ENCODE data around the gene CREB5. TPM values are rescaled to one million over a fixed set of nuclear protein-coding genes. Genes with fewer than 3 reads are reported as not detected.

Gene CREB5
- total RNA-seq, 1 experiment from 2014 or later = 0.49 TPM

DNA sequence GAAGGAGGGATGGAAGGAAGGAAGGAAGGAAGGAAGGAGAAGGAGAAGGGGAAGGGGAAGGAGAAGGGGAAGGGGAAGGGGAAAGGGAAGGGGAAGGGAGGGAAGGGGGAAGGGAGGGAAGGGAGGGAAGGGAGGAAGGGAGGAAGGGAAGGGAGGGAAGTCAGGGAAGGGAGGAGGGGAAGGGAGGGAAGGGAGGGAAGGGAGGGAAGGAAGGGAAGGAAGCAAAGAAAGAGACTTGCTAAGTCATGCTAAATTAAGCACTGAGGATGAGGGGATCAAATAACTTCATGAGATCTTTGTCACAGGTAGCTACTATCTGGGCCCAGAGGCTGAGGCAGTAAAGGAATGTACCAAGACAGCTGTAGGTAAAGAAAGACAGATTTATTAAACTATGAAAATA, 429.4 kb downstream of the CREB5 start:
- Histone ChIP-seq H3K9me3 (ENCODE audit: control insufficient read depth in 1 of 2, insufficient read depth in 1 of 2, low read depth in 1 of 2, low read length in 2 of 2) (no peaks in the 10 kb centered on the region), H3K4me1 (ENCODE audit: control insufficient read depth in 1 of 2, insufficient read depth in 2 of 2, low read length in 2 of 2) (no peaks in the 10 kb centered on the region), H3K36me3 (ENCODE audit: control insufficient read depth in 1 of 2, insufficient read depth in 2 of 2, low read length in 2 of 2) (no peaks in the 10 kb centered on the region), H3K9ac (ENCODE audit: low read length) (no peak overlapping the region), H3K9me2 (ENCODE audit: insufficient read depth) (no peaks in the 10 kb centered on the region), H3K79me2 (ENCODE audit: insufficient read depth, low read length) (no peaks in the 10 kb centered on the region), H3K27ac (ENCODE audit: low read depth, low read length) (no peak overlapping the region), H3K27me3 (ENCODE audit: insufficient read depth, low read length) (no peaks in the 10 kb centered on the region), H4K20me1 (ENCODE audit: insufficient read depth) (no peaks in the 10 kb centered on the region), H3K4me3 (replicated peaks in 1 of 2; ENCODE audit: low read depth in 1 of 2, low read length in 2 of 2) (no peak overlapping the region), H3K4me2 (ENCODE audit: low read length) (no peak overlapping the region), H2AFZ (ENCODE audit: low read depth, low read length, poor library complexity, severe bottlenecking) (no peak overlapping the region)
- TF ChIP-seq, protein P1, sequence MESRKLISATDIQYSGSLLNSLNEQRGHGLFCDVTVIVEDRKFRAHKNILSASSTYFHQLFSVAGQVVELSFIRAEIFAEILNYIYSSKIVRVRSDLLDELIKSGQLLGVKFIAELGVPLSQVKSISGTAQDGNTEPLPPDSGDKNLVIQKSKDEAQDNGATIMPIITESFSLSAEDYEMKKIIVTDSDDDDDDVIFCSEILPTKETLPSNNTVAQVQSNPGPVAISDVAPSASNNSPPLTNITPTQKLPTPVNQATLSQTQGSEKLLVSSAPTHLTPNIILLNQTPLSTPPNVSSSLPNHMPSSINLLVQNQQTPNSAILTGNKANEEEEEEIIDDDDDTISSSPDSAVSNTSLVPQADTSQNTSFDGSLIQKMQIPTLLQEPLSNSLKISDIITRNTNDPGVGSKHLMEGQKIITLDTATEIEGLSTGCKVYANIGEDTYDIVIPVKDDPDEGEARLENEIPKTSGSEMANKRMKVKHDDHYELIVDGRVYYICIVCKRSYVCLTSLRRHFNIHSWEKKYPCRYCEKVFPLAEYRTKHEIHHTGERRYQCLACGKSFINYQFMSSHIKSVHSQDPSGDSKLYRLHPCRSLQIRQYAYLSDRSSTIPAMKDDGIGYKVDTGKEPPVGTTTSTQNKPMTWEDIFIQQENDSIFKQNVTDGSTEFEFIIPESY (IDR thresholded peaks at IDR 0.05; ENCODE audit: extremely low read depth, insufficient replicate concordance, low read length) = no peak
- CTCF ChIA-PET = interaction anchor here (1.2 kb wide), 1 partner anchor 10 kb away, joined by 4 read pairs; no protein-coding TSS in a partner anchor
- intact Hi-C loops (cut with micrococcal nuclease) = no loop called here
- RAD21 ChIA-PET (ENCODE audit: low non-redundant PET in 1 of 2, low total read pairs in 2 of 2, uncharacterized antibody in 2 of 2, unreplicated experiment in 2 of 2) = no interaction called here
- BruUV-seq (replicated peaks) = no TSS peak
- DNase-seq (ENCODE audit: low read depth, low spot score) (no peak), ATAC-seq (no peak)
- POLR2A ChIA-PET = no interaction called here

DNA sequence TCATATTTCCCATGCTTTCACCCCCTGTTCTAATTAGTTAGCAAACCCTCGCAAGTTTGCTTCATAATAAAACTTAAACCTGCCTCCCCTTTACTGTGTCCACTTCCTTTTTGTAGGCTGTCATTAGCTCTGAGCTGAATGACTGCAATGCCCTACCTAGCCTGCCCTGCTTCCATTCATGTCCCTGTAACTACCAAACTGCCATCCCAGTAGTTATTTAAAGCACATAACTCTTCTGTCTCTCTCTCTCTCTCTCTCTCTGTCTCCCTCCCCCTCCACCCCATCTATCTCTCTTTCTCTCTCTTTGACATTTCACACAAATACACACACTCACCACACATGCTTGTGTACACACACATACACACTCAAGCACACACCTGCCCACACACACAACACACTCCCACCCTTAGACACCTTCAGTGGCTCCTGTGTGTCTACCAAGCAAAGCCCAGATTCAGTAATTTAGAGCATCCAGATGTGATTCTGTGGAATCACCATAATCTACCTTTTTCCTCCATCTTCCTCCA, 430.5 kb downstream of the CREB5 start:
- Histone ChIP-seq H3K4me1 (ENCODE audit: control insufficient read depth in 1 of 2, insufficient read depth in 2 of 2, low read length in 2 of 2) (no peaks in the 10 kb centered on the region), H3K27ac (ENCODE audit: low read depth, low read length) (no peak overlapping the region), H3K4me2 (ENCODE audit: low read length) (no peak overlapping the region), H3K9me2 (ENCODE audit: insufficient read depth) (no peaks in the 10 kb centered on the region), H3K4me3 (replicated peaks in 1 of 2; ENCODE audit: low read depth in 1 of 2, low read length in 2 of 2) (no peak overlapping the region), H3K79me2 (ENCODE audit: insufficient read depth, low read length) (no peaks in the 10 kb centered on the region), H4K20me1 (ENCODE audit: insufficient read depth) (no peaks in the 10 kb centered on the region), H3K9ac (ENCODE audit: low read length) (no peak overlapping the region), H3K36me3 (ENCODE audit: control insufficient read depth in 1 of 2, insufficient read depth in 2 of 2, low read length in 2 of 2) (no peaks in the 10 kb centered on the region), H2AFZ (ENCODE audit: low read depth, low read length, poor library complexity, severe bottlenecking) (no peak overlapping the region), H3K9me3 (ENCODE audit: control insufficient read depth in 1 of 2, insufficient read depth in 1 of 2, low read depth in 1 of 2, low read length in 2 of 2) (no peaks in the 10 kb centered on the region), H3K27me3 (ENCODE audit: insufficient read depth, low read length) (no peaks in the 10 kb centered on the region)
- ChIA-PET CTCF (interaction anchor here (1.2 kb wide), 1 partner anchor 9 kb away, joined by 4 read pairs; no protein-coding TSS in a partner anchor), RAD21 (ENCODE audit: low non-redundant PET in 1 of 2, low total read pairs in 2 of 2, uncharacterized antibody in 2 of 2, unreplicated experiment in 2 of 2) (no interaction called here), POLR2A (no interaction called here)
- no TSS peak for BruUV-seq (replicated peaks)
- intact Hi-C loops (cut with micrococcal nuclease) = no loop called here
- ATAC-seq (no peak), DNase-seq (ENCODE audit: low read depth, low spot score) (no peak)
- TF ChIP-seq YY1 (IDR thresholded peaks at IDR 0.05; ENCODE audit: extremely low read depth, insufficient replicate concordance, low read depth, low read length) (no peak), SP1 (IDR thresholded peaks at IDR 0.05; ENCODE audit: low read depth) (no peak), EZH2phosphoT487 (IDR thresholded peaks at IDR 0.05; ENCODE audit: borderline replicate concordance) (no peak), RAD21 (IDR thresholded peaks at IDR 0.05; ENCODE audit: low read depth) (no peak), POLR2AphosphoS5 (IDR thresholded peaks at IDR 0.05; ENCODE audit: low read depth, low read length) (no peak), TCF7L2 (IDR thresholded peaks at IDR 0.05; ENCODE audit: borderline replicate concordance, extremely low read depth, insufficient read depth, insufficient read length) (no peak), ELF1 (IDR thresholded peaks at IDR 0.05; ENCODE audit: borderline replicate concordance, low read depth) (no peak), SIN3A (IDR thresholded peaks at IDR 0.05; ENCODE audit: low read depth) (no peak), FOSL1 (IDR thresholded peaks at IDR 0.05; ENCODE audit: low read depth) (no peak), POLR2A (IDR thresholded peaks at IDR 0.05; ENCODE audit: borderline replicate concordance, extremely low read depth, insufficient read depth, insufficient read length) (no peak), ZNF274 (IDR thresholded peaks at IDR 0.05; ENCODE audit: low read depth, low read length) (no peak)
- TF ChIP-seq, protein P2, sequence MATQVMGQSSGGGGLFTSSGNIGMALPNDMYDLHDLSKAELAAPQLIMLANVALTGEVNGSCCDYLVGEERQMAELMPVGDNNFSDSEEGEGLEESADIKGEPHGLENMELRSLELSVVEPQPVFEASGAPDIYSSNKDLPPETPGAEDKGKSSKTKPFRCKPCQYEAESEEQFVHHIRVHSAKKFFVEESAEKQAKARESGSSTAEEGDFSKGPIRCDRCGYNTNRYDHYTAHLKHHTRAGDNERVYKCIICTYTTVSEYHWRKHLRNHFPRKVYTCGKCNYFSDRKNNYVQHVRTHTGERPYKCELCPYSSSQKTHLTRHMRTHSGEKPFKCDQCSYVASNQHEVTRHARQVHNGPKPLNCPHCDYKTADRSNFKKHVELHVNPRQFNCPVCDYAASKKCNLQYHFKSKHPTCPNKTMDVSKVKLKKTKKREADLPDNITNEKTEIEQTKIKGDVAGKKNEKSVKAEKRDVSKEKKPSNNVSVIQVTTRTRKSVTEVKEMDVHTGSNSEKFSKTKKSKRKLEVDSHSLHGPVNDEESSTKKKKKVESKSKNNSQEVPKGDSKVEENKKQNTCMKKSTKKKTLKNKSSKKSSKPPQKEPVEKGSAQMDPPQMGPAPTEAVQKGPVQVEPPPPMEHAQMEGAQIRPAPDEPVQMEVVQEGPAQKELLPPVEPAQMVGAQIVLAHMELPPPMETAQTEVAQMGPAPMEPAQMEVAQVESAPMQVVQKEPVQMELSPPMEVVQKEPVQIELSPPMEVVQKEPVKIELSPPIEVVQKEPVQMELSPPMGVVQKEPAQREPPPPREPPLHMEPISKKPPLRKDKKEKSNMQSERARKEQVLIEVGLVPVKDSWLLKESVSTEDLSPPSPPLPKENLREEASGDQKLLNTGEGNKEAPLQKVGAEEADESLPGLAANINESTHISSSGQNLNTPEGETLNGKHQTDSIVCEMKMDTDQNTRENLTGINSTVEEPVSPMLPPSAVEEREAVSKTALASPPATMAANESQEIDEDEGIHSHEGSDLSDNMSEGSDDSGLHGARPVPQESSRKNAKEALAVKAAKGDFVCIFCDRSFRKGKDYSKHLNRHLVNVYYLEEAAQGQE (IDR thresholded peaks at IDR 0.05; ENCODE audit: low read depth) = no peak
- TF ChIP-seq, protein P3, sequence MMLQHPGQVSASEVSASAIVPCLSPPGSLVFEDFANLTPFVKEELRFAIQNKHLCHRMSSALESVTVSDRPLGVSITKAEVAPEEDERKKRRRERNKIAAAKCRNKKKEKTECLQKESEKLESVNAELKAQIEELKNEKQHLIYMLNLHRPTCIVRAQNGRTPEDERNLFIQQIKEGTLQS (IDR thresholded peaks at IDR 0.05) = no peak
